Measurements from ENCODE around the gene SLAMF6.

- no peak for TF ChIP-seq CTCF (IDR thresholded peaks at IDR 0.05)
- TF ChIP-seq ZFX (IDR thresholded peaks at IDR 0.05; ENCODE audit: borderline replicate concordance): no peak
Measured at GRCh38 chr1:160549665-160550006, 26.6 kb upstream of the SLAMF6 start.

All from 22Rv1 (cell line).